ENCODE results near the gene NBPF1.
"Not testable (repeated sequence)": the region's sequence is repeated elsewhere in the genome, so short reads cannot be mapped to it uniquely, and the experiment has no call there.

The NBPF1 gene

GRCh38 chr1:16642025-16642966 lies 28.9 kb upstream of the NBPF1 start:
- in situ Hi-C loops (cut with HindIII; ENCODE audit: low sequenced_read_pairs): not testable (repeated sequence)

- in situ Hi-C loops (cut with HindIII; ENCODE audit: low sequenced_read_pairs): not testable (repeated sequence)
Observed at GRCh38 chr1:16641159-16641975, 28.0 kb upstream of the NBPF1 start.

- in situ Hi-C loops (cut with HindIII; ENCODE audit: low sequenced_read_pairs): not testable (repeated sequence)
Observed at GRCh38 chr1:16639091-16640031, 26.0 kb upstream of the NBPF1 start.

DNA sequence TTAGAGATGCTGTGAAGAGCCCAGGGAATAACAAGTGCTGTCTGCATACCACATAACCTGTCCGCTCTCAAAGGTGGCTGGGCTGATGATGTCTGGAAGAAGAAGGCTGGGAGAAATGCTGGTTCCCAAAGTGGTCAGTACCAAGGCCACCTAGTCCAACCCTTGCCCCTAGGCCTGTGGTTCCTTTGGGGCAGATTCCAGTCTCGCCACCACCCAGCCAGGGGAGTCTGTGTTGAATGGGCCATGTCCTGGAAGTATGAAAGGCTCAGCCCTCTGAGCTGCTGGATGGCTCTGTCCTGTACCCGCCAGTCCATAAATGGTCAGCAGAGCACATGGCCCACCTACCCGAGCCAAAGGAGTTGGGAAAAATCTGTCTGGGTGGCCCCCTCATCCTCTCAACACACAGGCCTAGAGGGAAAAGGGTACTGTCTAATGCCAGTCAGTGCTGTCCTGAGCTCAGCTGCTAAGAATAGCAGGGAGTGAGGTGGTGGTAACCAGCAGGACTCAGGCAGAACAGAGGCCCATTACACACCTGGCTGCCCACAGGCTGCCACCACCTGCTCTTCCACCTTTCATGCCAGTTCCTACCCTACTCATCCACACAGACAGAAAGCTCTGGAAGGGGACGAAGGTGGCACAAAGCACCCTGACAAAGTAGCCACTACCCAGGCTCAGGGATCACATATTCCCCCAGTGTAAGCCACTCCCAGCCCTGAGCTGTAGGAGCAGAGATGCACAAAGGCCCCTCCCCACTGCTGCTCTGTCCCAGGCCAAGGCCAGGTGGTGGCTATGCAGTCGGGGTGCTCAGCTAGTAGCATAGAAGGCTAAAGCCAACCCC lies 24.8 kb upstream of the NBPF1 start:
- in situ Hi-C loops (cut with HindIII; ENCODE audit: low sequenced_read_pairs): not testable (repeated sequence)

DNA sequence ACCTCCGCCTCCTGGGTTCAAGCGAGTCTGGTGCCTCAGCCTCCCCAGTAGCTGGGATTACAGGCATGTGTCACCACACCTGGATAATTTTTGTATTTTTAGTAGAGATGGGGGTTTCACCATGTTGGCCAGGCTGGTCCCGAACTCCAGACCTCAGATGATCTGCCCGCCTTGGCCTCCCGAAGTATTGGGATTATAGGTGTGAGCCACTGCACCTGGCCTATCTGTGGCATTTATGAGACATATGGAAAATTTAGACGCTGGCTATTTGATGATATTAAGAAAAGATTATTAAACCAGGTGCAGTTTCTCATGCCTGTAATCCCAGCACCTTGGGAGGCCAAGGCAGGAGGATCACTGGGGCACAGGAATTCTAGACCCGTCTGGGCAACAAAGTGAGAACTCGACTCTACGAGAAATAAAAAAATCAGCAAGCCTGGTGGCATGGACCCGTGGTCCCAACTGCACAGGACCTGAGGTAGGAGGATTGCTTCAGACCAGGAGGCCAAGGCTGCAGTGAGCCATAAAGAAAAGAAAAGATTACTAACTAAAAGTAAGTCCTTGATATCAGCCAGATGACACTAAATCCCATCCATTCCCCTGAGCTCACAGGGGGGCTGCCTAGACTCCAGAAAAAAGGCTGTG lies 23.3 kb upstream of the NBPF1 start:
- in situ Hi-C loops (cut with HindIII; ENCODE audit: low sequenced_read_pairs): not testable (repeated sequence)

- in situ Hi-C loops (cut with HindIII; ENCODE audit: low sequenced_read_pairs): not testable (repeated sequence)
Observed at GRCh38 chr1:16635959-16636358, 22.6 kb upstream of the NBPF1 start.

DNA sequence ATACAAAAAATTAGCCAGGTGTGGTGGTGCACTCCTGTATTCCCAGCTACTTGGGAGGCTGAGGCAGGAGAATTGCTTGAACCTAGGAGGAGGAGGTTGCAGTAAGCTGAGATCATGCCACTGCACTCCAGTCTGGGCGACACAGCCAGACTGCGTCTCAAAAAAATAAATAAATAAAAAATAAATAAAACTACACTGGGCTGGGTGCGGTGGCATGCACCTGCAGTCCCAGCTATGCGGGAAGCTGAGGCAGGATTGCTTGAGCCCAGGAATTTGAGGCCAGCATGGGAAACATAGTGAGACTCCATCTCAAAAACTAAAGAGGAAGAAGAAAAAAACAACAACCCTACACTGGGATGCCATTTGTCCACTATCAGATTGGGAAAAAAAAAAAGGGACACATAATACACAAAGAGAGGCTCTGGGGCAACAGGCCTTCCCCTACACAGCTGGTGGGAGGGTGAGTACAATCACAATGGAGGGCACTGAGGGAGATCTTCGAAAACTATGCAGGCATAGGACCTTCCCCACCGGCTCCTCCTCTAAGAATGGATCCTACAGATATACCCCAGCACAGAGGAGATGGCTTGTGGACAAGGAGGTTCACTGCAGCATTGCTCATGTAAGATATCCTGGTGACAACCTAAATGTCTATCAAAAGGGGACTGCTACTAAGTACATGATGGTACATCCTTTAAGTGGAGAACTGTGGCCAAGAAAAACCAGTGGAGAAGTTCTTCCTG lies 20.3 kb upstream of the NBPF1 start:
- in situ Hi-C loops (cut with HindIII; ENCODE audit: low sequenced_read_pairs): not testable (repeated sequence)

- in situ Hi-C loops (cut with HindIII; ENCODE audit: low sequenced_read_pairs): not testable (repeated sequence)
Observed at GRCh38 chr1:16632044-16632850, 18.9 kb upstream of the NBPF1 start.

GRCh38 chr1:16631248-16632043 lies 18.1 kb upstream of the NBPF1 start:
- in situ Hi-C loops (cut with HindIII; ENCODE audit: low sequenced_read_pairs): no loop called here

GRCh38 chr1:16630661-16631247 lies 17.4 kb upstream of the NBPF1 start:
- in situ Hi-C loops (cut with HindIII; ENCODE audit: low sequenced_read_pairs): no loop called here

GRCh38 chr1:16629916-16630530 lies 16.7 kb upstream of the NBPF1 start:
- in situ Hi-C loops (cut with HindIII; ENCODE audit: low sequenced_read_pairs): not testable (repeated sequence)

DNA sequence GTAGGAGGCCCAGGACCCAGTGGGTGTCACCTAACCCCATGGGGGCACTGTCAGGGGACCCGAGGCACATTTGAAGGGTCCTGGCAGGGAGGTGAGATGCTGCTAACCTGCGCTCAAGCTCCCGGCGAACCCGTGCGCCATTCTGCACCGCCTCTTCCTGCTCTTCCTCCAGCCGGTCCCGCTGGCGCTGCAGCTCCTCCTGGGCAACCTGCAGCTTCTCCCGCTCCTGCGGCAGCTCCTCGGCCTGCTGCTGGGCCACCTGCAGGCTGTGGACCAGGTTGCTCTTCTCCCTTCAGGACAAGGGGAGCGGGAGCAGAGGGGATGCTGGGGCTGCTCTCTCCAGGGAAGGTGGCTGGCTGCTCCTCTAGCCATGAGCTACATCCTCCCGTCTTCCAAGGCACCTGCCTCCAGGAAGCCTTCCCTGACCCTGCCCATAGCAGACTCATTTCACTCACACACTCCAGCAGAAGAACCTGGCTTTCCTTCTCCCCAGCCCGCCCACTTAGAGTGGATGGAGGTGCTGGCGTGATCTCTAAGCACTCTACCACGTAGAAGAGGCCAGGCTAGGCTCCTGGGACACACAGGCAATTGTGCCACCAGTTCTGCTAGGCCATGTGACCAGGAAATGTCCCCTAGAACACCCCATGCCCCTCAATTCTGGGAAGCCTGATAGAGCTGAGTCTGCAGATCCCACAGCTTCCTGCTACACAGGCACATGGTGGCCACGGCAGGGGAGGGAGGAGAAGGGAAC lies 15.2 kb upstream of the NBPF1 start:
- in situ Hi-C loops (cut with HindIII; ENCODE audit: low sequenced_read_pairs): no loop called here

- in situ Hi-C loops (cut with HindIII; ENCODE audit: low sequenced_read_pairs): not testable (repeated sequence)
Observed at GRCh38 chr1:16626409-16626983, 13.1 kb upstream of the NBPF1 start.

DNA sequence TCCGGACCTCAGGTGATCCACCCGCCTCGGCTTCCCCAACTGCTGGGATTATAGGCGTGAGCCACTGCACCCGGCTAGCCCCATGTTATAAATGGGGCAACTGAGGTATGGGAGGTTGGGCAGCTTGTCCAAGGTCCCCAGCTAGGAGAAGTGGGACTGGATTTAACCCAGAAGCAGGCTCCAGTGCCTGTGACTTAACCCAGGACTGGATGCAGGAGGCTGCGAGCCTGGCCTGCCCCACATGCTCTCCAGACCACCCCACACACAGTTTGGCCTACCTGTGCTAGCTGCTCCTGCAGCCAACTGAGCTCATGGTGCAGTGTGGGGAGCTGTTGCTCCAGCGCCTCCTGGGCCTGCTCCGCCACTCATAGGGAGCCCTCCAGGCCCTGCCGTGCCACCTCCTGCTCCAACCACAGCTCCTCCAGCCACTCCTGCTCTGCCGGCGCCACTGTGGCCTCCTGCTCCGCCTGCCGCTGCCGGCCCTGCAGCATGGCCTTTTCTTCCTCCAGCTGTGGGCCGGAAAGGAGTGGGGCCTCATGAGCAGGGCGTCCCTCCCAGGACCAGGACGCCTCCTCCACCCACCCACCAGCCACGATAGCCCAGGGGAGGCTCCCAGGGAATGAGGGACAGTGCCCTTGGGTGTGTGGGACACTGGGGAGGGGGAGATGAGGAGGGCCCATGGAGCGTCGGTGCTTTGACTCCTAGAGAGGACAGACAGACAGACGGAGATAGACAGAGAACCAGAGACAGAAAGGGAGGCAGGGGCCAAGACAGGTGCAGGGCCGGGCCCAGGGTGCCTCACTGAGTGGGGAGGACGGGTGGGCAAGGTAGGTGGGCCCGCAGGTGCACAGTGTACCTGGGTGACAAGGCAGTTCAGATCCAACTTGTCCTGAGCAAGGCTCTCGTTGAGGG lies 12.4 kb upstream of the NBPF1 start:
- in situ Hi-C loops (cut with HindIII; ENCODE audit: low sequenced_read_pairs): no loop called here
